Keratinocyte (primary cell): ENCODE measurements around the gene STON2. TPM values are rescaled to one million over a fixed set of nuclear protein-coding genes. Genes with fewer than 3 reads are reported as not detected.

Experiments used
- DNase-seq: peaks from one replicate; pipeline ENCODE4 v3.0.0-alpha.2; 2011; ENCODE audit warnings: low read depth, missing footprints, low spot score
- FAIRE-seq: peaks from 2 replicates; lab custom pipeline; 2011; peaks lifted over from hg19 to GRCh38; lab: Jason Lieb, UNC
- H2AFZ ChIP-seq: 2 replicates; pipeline ENCODE4 v1.6.0; 2012; ENCODE audit warnings: low read length, control low read depth, inconsistent platforms; ENCODE audit not compliant: control insufficient read depth
- H3K27ac ChIP-seq: 2 replicates; pipeline ENCODE4 v1.5.1; 2011; ENCODE audit warnings: low read length; ENCODE audit not compliant: control insufficient read depth, insufficient read depth
- H3K27me3 ChIP-seq: 3 replicates; pipeline ENCODE4 v1.6.0; 2011; ENCODE audit warnings: low read length; ENCODE audit not compliant: control insufficient read depth, insufficient read depth; ENCODE audit errors: extremely low read depth
- H3K36me3 ChIP-seq, 2 experiments: 2 replicates in 1 of 2; 3 replicates in 1 of 2; pipeline ENCODE4 v1.5.1; 2011; ENCODE audit warnings: low read length in 2 of 2, mild to moderate bottlenecking in 1 of 2; ENCODE audit not compliant: control insufficient read depth in 2 of 2, insufficient read depth in 2 of 2; ENCODE audit errors: extremely low read depth in 1 of 2
- H3K4me1 ChIP-seq: 3 replicates; pipeline ENCODE4 v1.5.1; 2011; ENCODE audit warnings: low read length; ENCODE audit not compliant: control insufficient read depth, insufficient read depth; ENCODE audit errors: extremely low read depth
- H3K4me2 ChIP-seq: 3 replicates; pipeline ENCODE4 v1.6.0; 2011; ENCODE audit warnings: low read depth, low read length; ENCODE audit not compliant: control insufficient read depth, insufficient read depth; ENCODE audit errors: extremely low read depth
- H3K4me3 ChIP-seq, 3 experiments: fragments of 200-600 bp in 1 of 3; sonication (generic) in 1 of 3; 2 replicates in 2 of 3; 3 replicates in 1 of 3; pipeline ENCODE4 v1.5.1; 2011 to 2016; ENCODE audit warnings: low read length in 3 of 3, mild to moderate bottlenecking in 3 of 3, control low read depth in 2 of 3, inconsistent platforms in 1 of 3, low read depth in 1 of 3, mixed read lengths in 1 of 3, mixed run types in 1 of 3, moderate library complexity in 1 of 3; ENCODE audit not compliant: control insufficient read depth in 2 of 3, insufficient read depth in 2 of 3; ENCODE audit errors: extremely low read depth in 1 of 3
- H3K79me2 ChIP-seq: 2 replicates; pipeline ENCODE4 v1.6.0; 2012; ENCODE audit warnings: low read length; ENCODE audit not compliant: control insufficient read depth, insufficient read depth
- H3K9ac ChIP-seq: 3 replicates; pipeline ENCODE4 v1.6.0; 2011; ENCODE audit warnings: low read length; ENCODE audit not compliant: control insufficient read depth, insufficient read depth; ENCODE audit errors: extremely low read depth
- H3K9me1 ChIP-seq: 3 replicates; pipeline ENCODE4 v1.6.0; 2011; ENCODE audit warnings: low read length; ENCODE audit not compliant: control insufficient read depth, insufficient read depth; ENCODE audit errors: extremely low read depth
- H3K9me3 ChIP-seq: 2 replicates; pipeline ENCODE4 v1.5.1; 2012; ENCODE audit warnings: low read depth, low read length; ENCODE audit not compliant: control insufficient read depth
- H4K20me1 ChIP-seq: 3 replicates; pipeline ENCODE4 v1.6.0; 2011; ENCODE audit warnings: low read length; ENCODE audit not compliant: control insufficient read depth, insufficient read depth; ENCODE audit errors: extremely low read depth
- CTCF ChIP-seq, 3 experiments: IDR thresholded peaks in 1 of 3; conservative IDR thresholded peaks in 1 of 3; optimal IDR thresholded peaks in 1 of 3; 2 replicates in 2 of 3; 3 replicates in 1 of 3; pipeline versions ENCODE3 to v1.5.1; 2011; ENCODE audit warnings: low read length in 3 of 3, mild to moderate bottlenecking in 3 of 3, moderate library complexity in 2 of 3, control low read depth in 1 of 3, inconsistent platforms in 1 of 3; ENCODE audit not compliant: insufficient read depth in 2 of 3; ENCODE audit errors: extremely low read depth in 1 of 3
- EZH2 ChIP-seq: IDR thresholded peaks from one replicate; pipeline ENCODE4 v1.6.1; 2012; ENCODE audit warnings: inconsistent platforms, mild to moderate bottlenecking, low read length, moderate library complexity
- dilution Hi-C: fragments of 300-500 bp; cut with MboI; formaldehyde crosslinking; loops from one replicate; pipeline ENCODE4 v1.7.0; 2020; ENCODE audit warnings: low sequenced_read_pairs; ENCODE audit not compliant: extremely low pct_ligation_motif_present
- polyA plus RNA-seq, 5 experiments: library from polyadenylated mRNA; depleted of rRNA in 3 of 5; stranded (reverse) in 3 of 5; stranded (forward) in 1 of 5; unstranded in 1 of 5; fragments of >200 nt; gene quantifications; 1 replicate in 1 of 5; 2 replicates in 3 of 5; 3 replicates in 1 of 5; pipeline versions ENCODE4 v1.2.1 to v1.2.3, GENCODE V29; 2011 to 2012; ENCODE audit warnings: missing spikeins in 2 of 5, low read depth in 1 of 5, low replicate concordance in 1 of 5

Gene STON2
- polyA plus RNA-seq, 1 donor (not counting 4 experiments of a cell fraction or from before 2014, with no cell fraction given), result 82.3 TPM

- Histone ChIP-seq H4K20me1 (peaks cover 6% of the 10 kb centered on the region), H3K9me3 (no peaks in the 10 kb centered on the region), H3K36me3 (peaks cover 0 to 5% of the 10 kb centered on the region in 2 experiments), H3K27me3 (no peaks in the 10 kb centered on the region), H3K4me2 (peak overlapping the region; percentile 74), H3K9me1 (peaks cover 7% of the 10 kb centered on the region), H3K27ac (peak overlapping the region; percentile 71), H3K4me1 (peaks cover 69% of the 10 kb centered on the region), H3K4me3 (peak overlapping the region in 2 of 3 experiments; percentile 13 to 25), H2AFZ (no peak overlapping the region), H3K79me2 (peaks cover 36% of the 10 kb centered on the region), H3K9ac (peak overlapping the region; percentile 10)
- DNase-seq (no peak), FAIRE-seq (peak; percentile 72)
- TF ChIP-seq EZH2, result no peak
- no peak for TF ChIP-seq CTCF (optimal IDR thresholded peaks at IDR 0.05 in 1 of 3, IDR thresholded peaks at IDR 0.05 in 1 of 3, conservative IDR thresholded peaks at IDR 0.05 in 1 of 3; ENCODE audit: extremely low read depth in 1 of 3, insufficient read depth in 2 of 3, low read length in 3 of 3)
- dilution Hi-C loops, result no loop called here
Observed at GRCh38 chr14:81326451-81326850, 73.7 kb downstream of the STON2 start.

GRCh38 chr14:81324011-81324410 lies 76.1 kb downstream of the STON2 start:
- H4K20me1 ChIP-seq, result peaks cover 7% of the 10 kb centered on the region
- H3K9me1 ChIP-seq, result peaks cover 7% of the 10 kb centered on the region
- no peaks in the 10 kb centered on the region for H3K27me3 ChIP-seq
- H3K27ac ChIP-seq, result peak overlapping the region; percentile 95
- peak overlapping the region; percentile 95 for H3K9ac ChIP-seq
- H3K36me3 ChIP-seq, result peaks cover 0 to 10% of the 10 kb centered on the region in 2 experiments
- peak overlapping the region; percentile 77 to 96 (median 87) for H3K4me3 ChIP-seq
- FAIRE-seq, result peak; percentile 89
- TF ChIP-seq EZH2 (no peak), CTCF (optimal IDR thresholded peaks at IDR 0.05 in 1 of 3, IDR thresholded peaks at IDR 0.05 in 1 of 3, conservative IDR thresholded peaks at IDR 0.05 in 1 of 3; ENCODE audit: extremely low read depth in 1 of 3, insufficient read depth in 2 of 3, low read length in 3 of 3) (no peak)
- peak overlapping the region; percentile 99 for H3K4me2 ChIP-seq
- H3K9me3 ChIP-seq, result no peaks in the 10 kb centered on the region
- peak; percentile 62 for DNase-seq
- no peak overlapping the region for H2AFZ ChIP-seq
- H3K79me2 ChIP-seq, result peaks cover 60% of the 10 kb centered on the region
- dilution Hi-C loops, result no loop called here
- H3K4me1 ChIP-seq, result peaks cover 59% of the 10 kb centered on the region
